HEK293 (cell line): Measurements from ENCODE around the gene KICS2.

Source experiments
- CTCF ChIA-PET: fragments of 350-600 bp; formaldehyde crosslinking; extraction: SDS; loops from one replicate; lab custom pipeline; 2021; ENCODE audit warnings: antibody characterized with exemption; lab: Yijun Ruan, JAX
- POLR2A ChIA-PET: fragments of 300-600 bp; formaldehyde crosslinking; extraction: SDS; loops from one replicate; lab custom pipeline; 2020; ENCODE audit warnings: antibody characterized with exemption, inconsistent platforms; lab: Yijun Ruan, JAX
- H3K27ac ChIP-seq: fragments of 200-500 bp; sonication (Bioruptor generic); 2 replicates; pipeline ENCODE4 v1.5.1; 2014; ENCODE audit warnings: low read depth, low read length, control low read depth, inconsistent platforms; ENCODE audit errors: extremely low read depth
- H3K36me3 ChIP-seq, 2 experiments: fragments of 200-500 bp in 1 of 2; sonication (Bioruptor generic) in 1 of 2; 1 replicate in 1 of 2; 2 replicates in 1 of 2; pipeline ENCODE4 v1.5.1; 2014 to 2017; ENCODE audit warnings: inconsistent platforms in 2 of 2, low read length in 2 of 2; ENCODE audit not compliant: control insufficient read depth in 2 of 2, insufficient read depth in 1 of 2
- H3K4me1 ChIP-seq: fragments of 200-500 bp; sonication (Bioruptor generic); 2 replicates; pipeline ENCODE4 v1.5.1; 2014; ENCODE audit warnings: mild to moderate bottlenecking, low read length, inconsistent platforms; ENCODE audit not compliant: control insufficient read depth, insufficient read depth
- H3K4me3 ChIP-seq: 2 replicates; pipeline ENCODE4 v1.5.1; 2011; ENCODE audit warnings: low read depth, mild to moderate bottlenecking, control low read depth, low read length, moderate library complexity
- H3K9me3 ChIP-seq: fragments of 200-500 bp; sonication (Bioruptor generic); 2 replicates; pipeline ENCODE4 v1.5.1; 2014; ENCODE audit warnings: low read depth, low read length, inconsistent platforms; ENCODE audit not compliant: control insufficient read depth, insufficient read depth
- GLI4 ChIP-seq: fragments of 450-650 bp; formaldehyde crosslinking; IDR thresholded peaks from 2 replicates; pipeline ENCODE4 v1.5.1; 2016; ENCODE audit warnings: missing biosample characterization, missing genetic modification characterization
- HOXD13 ChIP-seq: sonication (generic); formaldehyde crosslinking; IDR thresholded peaks from 2 replicates; pipeline ENCODE4 v1.8.0; 2022; ENCODE audit warnings: missing genetic modification reagents, borderline replicate concordance
- OVOL3 ChIP-seq: fragments of 450-650 bp; formaldehyde crosslinking; IDR thresholded peaks from 2 replicates; pipeline ENCODE4 v1.5.1; 2016; ENCODE audit warnings: missing biosample characterization, missing genetic modification characterization
- SCRT1 ChIP-seq: fragments of 450-650 bp; formaldehyde crosslinking; IDR thresholded peaks from 2 replicates; pipeline ENCODE4 v1.5.1; 2016; ENCODE audit warnings: missing biosample characterization, missing genetic modification characterization, borderline replicate concordance
- WT1 ChIP-seq: fragments of 450-650 bp; formaldehyde crosslinking; IDR thresholded peaks from 2 replicates; pipeline ENCODE4 v1.5.1; 2016; ENCODE audit warnings: missing biosample characterization, missing genetic modification characterization
- ZBTB20 ChIP-seq: fragments of 450-650 bp; formaldehyde crosslinking; IDR thresholded peaks from 2 replicates; pipeline ENCODE4 v1.5.1; 2016; ENCODE audit warnings: missing biosample characterization, missing genetic modification characterization
- ZNF10 ChIP-seq: fragments of 450-650 bp; formaldehyde crosslinking; IDR thresholded peaks from 2 replicates; pipeline ENCODE4 v1.5.1; 2017; ENCODE audit warnings: missing biosample characterization, missing genetic modification characterization
- ZNF112 ChIP-seq: fragments of 450-650 bp; formaldehyde crosslinking; IDR thresholded peaks from 2 replicates; pipeline ENCODE4 v1.5.0; 2017; ENCODE audit warnings: missing biosample characterization, missing genetic modification characterization
- ZNF133 ChIP-seq: fragments of 450-650 bp; formaldehyde crosslinking; IDR thresholded peaks from 2 replicates; pipeline ENCODE4 v1.5.1; 2016; ENCODE audit warnings: missing biosample characterization, missing genetic modification characterization
- ZNF24 ChIP-seq: fragments of 450-650 bp; formaldehyde crosslinking; IDR thresholded peaks from 2 replicates; pipeline ENCODE4 v1.5.1; 2016; ENCODE audit warnings: missing biosample characterization, missing genetic modification characterization
- ZNF248 ChIP-seq: fragments of 450-650 bp; formaldehyde crosslinking; IDR thresholded peaks from 2 replicates; pipeline ENCODE4 v1.5.1; 2017; ENCODE audit warnings: missing biosample characterization, missing genetic modification characterization
- ZNF391 ChIP-seq: fragments of 450-650 bp; formaldehyde crosslinking; IDR thresholded peaks from 2 replicates; pipeline ENCODE4 v1.5.1; 2016; ENCODE audit warnings: low read depth, missing biosample characterization, missing genetic modification characterization, borderline replicate concordance
- ZNF394 ChIP-seq: fragments of 450-650 bp; formaldehyde crosslinking; IDR thresholded peaks from 2 replicates; pipeline ENCODE4 v1.5.1; 2016; ENCODE audit warnings: missing biosample characterization, missing genetic modification characterization, mild to moderate bottlenecking, moderate library complexity, borderline replicate concordance
- ZNF426 ChIP-seq: fragments of 450-650 bp; formaldehyde crosslinking; IDR thresholded peaks from 2 replicates; pipeline ENCODE4 v1.5.1; 2017; ENCODE audit warnings: missing biosample characterization, missing genetic modification characterization, mild to moderate bottlenecking, inconsistent platforms, moderate library complexity
- ZNF654 ChIP-seq: fragments of 450-650 bp; formaldehyde crosslinking; IDR thresholded peaks from 2 replicates; pipeline ENCODE4 v1.5.1; 2016; ENCODE audit warnings: low read depth, missing biosample characterization, missing genetic modification characterization
- ZNF76 ChIP-seq: fragments of 450-650 bp; formaldehyde crosslinking; IDR thresholded peaks from 2 replicates; pipeline ENCODE4; 2016; ENCODE audit warnings: low read depth, missing biosample characterization, missing genetic modification characterization, borderline replicate concordance
- ZNF776 ChIP-seq: fragments of 450-650 bp; formaldehyde crosslinking; IDR thresholded peaks from 2 replicates; pipeline ENCODE4 v1.5.0; 2017; ENCODE audit warnings: missing biosample characterization, missing genetic modification characterization, borderline replicate concordance
- ZXDB ChIP-seq: fragments of 450-650 bp; formaldehyde crosslinking; IDR thresholded peaks from 2 replicates; pipeline ENCODE4 v1.5.1; 2016; ENCODE audit warnings: missing biosample characterization, missing genetic modification characterization
- TF ChIP-seq, protein P1 (sequence below): fragments of 450-650 bp; formaldehyde crosslinking; IDR thresholded peaks from 2 replicates; pipeline ENCODE4 v1.5.1; 2016; ENCODE audit warnings: missing biosample characterization, missing genetic modification characterization
- TF ChIP-seq, protein P2 (sequence below): fragments of 450-650 bp; formaldehyde crosslinking; IDR thresholded peaks from 2 replicates; pipeline ENCODE4 v1.5.1; 2016; ENCODE audit warnings: missing biosample characterization, missing genetic modification characterization
- TF ChIP-seq, protein P3 (sequence below): fragments of 450-650 bp; formaldehyde crosslinking; IDR thresholded peaks from 2 replicates; pipeline ENCODE4 v1.5.1; 2017; ENCODE audit warnings: missing biosample characterization, missing genetic modification characterization
- TF ChIP-seq, protein P4 (sequence below): fragments of 450-650 bp; formaldehyde crosslinking; IDR thresholded peaks from 2 replicates; pipeline ENCODE4 v1.5.1; 2017; ENCODE audit warnings: missing biosample characterization, mild to moderate bottlenecking, missing genetic modification characterization, moderate library complexity
- TF ChIP-seq, protein P5 (sequence below): fragments of 450-650 bp; formaldehyde crosslinking; IDR thresholded peaks from 2 replicates; pipeline ENCODE4 v1.5.1; 2016; ENCODE audit warnings: missing biosample characterization, missing genetic modification characterization, low read depth

Gene KICS2

DNA sequence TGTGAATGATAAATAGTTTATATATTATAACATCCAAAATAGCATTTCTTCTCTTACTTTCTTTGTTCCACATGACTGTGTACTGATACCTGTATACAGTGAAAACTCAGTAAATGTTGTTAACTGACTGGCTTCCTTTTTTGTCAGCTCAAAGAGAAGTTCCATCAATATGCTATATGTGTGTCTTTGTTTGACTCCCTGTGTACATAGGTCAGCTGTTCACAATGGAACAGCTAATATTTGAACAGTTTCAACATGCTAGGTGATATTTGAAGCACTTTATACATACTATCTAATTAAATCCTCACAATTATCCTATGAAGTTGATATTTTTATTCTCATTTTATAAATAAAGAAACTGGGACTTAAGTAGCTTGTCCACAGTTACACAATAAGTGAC, 15.3 kb upstream of the KICS2 start:
- ChIA-PET CTCF (interaction anchor here (0.6 to 1.2 kb wide), 4 partner anchors 18 to 411 kb away, joined by 3 to 4 read pairs (median 4); no protein-coding TSS in a partner anchor), POLR2A (no interaction called here)
- Histone ChIP-seq H3K4me3 (no peak overlapping the region), H3K36me3 (no peaks in the 10 kb centered on the region), H3K9me3 (no peaks in the 10 kb centered on the region), H3K4me1 (no peaks in the 10 kb centered on the region), H3K27ac (no peak overlapping the region)
- TF ChIP-seq ZXDB (tag by site-specific recombination) = no peak
- TF ChIP-seq ZNF24 (tag by site-specific recombination) = no peak
- TF ChIP-seq, protein P1, sequence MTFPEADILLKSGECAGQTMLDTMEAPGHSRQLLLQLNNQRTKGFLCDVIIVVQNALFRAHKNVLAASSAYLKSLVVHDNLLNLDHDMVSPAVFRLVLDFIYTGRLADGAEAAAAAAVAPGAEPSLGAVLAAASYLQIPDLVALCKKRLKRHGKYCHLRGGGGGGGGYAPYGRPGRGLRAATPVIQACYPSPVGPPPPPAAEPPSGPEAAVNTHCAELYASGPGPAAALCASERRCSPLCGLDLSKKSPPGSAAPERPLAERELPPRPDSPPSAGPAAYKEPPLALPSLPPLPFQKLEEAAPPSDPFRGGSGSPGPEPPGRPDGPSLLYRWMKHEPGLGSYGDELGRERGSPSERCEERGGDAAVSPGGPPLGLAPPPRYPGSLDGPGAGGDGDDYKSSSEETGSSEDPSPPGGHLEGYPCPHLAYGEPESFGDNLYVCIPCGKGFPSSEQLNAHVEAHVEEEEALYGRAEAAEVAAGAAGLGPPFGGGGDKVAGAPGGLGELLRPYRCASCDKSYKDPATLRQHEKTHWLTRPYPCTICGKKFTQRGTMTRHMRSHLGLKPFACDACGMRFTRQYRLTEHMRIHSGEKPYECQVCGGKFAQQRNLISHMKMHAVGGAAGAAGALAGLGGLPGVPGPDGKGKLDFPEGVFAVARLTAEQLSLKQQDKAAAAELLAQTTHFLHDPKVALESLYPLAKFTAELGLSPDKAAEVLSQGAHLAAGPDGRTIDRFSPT (tag by site-specific recombination) = no peak
- no peak for TF ChIP-seq ZNF248
- no peak for TF ChIP-seq ZNF426
- TF ChIP-seq GLI4 (tag by site-specific recombination) = no peak
- no peak for TF ChIP-seq ZNF76 (tag by site-specific recombination)
- TF ChIP-seq ZNF133 (tag by site-specific recombination) = no peak
- TF ChIP-seq, protein P2, sequence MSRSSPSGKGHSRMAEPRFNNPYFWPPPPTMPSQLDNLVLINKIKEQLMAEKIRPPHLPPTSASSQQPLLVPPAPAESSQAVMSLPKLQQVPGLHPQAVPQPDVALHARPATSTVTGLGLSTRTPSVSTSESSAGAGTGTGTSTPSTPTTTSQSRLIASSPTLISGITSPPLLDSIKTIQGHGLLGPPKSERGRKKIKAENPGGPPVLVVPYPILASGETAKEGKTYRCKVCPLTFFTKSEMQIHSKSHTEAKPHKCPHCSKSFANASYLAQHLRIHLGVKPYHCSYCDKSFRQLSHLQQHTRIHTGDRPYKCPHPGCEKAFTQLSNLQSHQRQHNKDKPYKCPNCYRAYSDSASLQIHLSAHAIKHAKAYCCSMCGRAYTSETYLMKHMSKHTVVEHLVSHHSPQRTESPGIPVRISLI = no peak

DNA sequence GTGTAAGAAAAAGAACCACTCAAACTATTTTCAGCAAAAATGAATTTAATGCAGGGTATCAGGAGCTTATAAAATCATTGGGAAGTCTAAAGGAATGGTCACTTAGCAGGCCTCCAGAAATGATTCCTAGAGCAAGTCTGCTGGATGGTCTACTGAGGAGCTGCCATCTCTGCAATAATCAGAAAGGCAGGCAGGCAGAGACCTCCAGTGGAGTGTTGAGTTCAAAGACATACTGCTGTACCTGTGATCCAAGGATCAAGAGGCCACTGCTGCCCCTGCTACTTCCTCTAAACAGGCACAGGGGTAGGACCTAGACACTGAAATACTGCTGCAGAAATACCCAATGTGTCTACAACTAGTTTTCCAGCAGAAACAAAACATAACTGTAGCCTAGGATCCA, 14.5 kb upstream of the KICS2 start:
- TF ChIP-seq HOXD13 = no peak
- TF ChIP-seq OVOL3 (tag by site-specific recombination) = no peak
- TF ChIP-seq ZNF112 = no peak
- TF ChIP-seq, protein P3, sequence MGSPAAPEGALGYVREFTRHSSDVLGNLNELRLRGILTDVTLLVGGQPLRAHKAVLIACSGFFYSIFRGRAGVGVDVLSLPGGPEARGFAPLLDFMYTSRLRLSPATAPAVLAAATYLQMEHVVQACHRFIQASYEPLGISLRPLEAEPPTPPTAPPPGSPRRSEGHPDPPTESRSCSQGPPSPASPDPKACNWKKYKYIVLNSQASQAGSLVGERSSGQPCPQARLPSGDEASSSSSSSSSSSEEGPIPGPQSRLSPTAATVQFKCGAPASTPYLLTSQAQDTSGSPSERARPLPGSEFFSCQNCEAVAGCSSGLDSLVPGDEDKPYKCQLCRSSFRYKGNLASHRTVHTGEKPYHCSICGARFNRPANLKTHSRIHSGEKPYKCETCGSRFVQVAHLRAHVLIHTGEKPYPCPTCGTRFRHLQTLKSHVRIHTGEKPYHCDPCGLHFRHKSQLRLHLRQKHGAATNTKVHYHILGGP (tag by site-specific recombination) = no peak
- TF ChIP-seq ZNF391 (tag by site-specific recombination) = no peak
- TF ChIP-seq WT1 (tag by site-specific recombination) = no peak
- no peak for TF ChIP-seq SCRT1 (tag by site-specific recombination)
- TF ChIP-seq, protein P4, sequence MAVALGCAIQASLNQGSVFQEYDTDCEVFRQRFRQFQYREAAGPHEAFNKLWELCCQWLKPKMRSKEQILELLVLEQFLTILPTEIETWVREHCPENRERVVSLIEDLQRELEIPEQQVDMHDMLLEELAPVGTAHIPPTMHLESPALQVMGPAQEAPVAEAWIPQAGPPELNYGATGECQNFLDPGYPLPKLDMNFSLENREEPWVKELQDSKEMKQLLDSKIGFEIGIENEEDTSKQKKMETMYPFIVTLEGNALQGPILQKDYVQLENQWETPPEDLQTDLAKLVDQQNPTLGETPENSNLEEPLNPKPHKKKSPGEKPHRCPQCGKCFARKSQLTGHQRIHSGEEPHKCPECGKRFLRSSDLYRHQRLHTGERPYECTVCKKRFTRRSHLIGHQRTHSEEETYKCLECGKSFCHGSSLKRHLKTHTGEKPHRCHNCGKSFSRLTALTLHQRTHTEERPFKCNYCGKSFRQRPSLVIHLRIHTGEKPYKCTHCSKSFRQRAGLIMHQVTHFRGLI (tag by site-specific recombination) = no peak
- POLR2A ChIA-PET = no interaction called here
- H3K27ac ChIP-seq = no peak overlapping the region
- H3K9me3 ChIP-seq = no peaks in the 10 kb centered on the region
- H3K4me1 ChIP-seq = no peaks in the 10 kb centered on the region
- H3K36me3 ChIP-seq = no peaks in the 10 kb centered on the region
- H3K4me3 ChIP-seq = no peak overlapping the region
- CTCF ChIA-PET = interaction anchor here (0.5 kb wide), 1 partner anchor 388 kb away, joined by 3 read pairs; no protein-coding TSS in a partner anchor

DNA sequence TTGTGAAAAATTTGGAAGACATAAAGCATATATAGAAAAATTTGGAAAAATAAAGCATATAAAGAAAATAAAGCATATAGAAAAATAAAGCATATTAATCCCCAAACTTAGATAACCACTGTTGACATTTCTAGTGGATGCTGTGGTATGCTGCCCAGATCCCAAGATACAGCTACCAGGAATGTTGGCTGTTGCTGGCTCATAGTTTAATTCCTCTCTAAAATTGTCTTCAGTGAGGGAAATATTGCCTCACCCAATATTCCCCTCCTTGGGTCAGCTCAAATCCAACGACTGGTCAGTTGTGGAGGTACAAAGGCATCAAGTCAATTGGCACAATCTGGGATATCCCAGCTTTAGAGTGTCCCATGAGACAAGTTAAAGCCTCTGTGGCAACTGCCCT, 10.1 kb upstream of the KICS2 start:
- no peaks in the 10 kb centered on the region for H3K36me3 ChIP-seq
- ChIA-PET POLR2A (no interaction called here), CTCF (no interaction called here)
- H3K4me3 ChIP-seq = no peak overlapping the region
- H3K27ac ChIP-seq = no peak overlapping the region
- H3K4me1 ChIP-seq = no peaks in the 10 kb centered on the region
- no peaks in the 10 kb centered on the region for H3K9me3 ChIP-seq
- no peak for TF ChIP-seq ZNF776 (tag by site-specific recombination)
- TF ChIP-seq ZNF654 (tag by site-specific recombination) = no peak
- TF ChIP-seq, protein P5, sequence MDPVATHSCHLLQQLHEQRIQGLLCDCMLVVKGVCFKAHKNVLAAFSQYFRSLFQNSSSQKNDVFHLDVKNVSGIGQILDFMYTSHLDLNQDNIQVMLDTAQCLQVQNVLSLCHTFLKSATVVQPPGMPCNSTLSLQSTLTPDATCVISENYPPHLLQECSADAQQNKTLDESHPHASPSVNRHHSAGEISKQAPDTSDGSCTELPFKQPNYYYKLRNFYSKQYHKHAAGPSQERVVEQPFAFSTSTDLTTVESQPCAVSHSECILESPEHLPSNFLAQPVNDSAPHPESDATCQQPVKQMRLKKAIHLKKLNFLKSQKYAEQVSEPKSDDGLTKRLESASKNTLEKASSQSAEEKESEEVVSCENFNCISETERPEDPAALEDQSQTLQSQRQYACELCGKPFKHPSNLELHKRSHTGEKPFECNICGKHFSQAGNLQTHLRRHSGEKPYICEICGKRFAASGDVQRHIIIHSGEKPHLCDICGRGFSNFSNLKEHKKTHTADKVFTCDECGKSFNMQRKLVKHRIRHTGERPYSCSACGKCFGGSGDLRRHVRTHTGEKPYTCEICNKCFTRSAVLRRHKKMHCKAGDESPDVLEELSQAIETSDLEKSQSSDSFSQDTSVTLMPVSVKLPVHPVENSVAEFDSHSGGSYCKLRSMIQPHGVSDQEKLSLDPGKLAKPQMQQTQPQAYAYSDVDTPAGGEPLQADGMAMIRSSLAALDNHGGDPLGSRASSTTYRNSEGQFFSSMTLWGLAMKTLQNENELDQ (tag by site-specific recombination) = no peak
- TF ChIP-seq ZXDB (tag by site-specific recombination) = no peak
- no peak for TF ChIP-seq ZNF10 (tag by site-specific recombination)
- TF ChIP-seq ZBTB20 = no peak
- TF ChIP-seq ZNF394 = no peak
